Measurements from ENCODE around the gene JPH4.
"Not testable (repeated sequence)": the region's sequence is repeated elsewhere in the genome, so short reads cannot be mapped to it uniquely, and the experiment has no call there.

The JPH4 gene

DNA sequence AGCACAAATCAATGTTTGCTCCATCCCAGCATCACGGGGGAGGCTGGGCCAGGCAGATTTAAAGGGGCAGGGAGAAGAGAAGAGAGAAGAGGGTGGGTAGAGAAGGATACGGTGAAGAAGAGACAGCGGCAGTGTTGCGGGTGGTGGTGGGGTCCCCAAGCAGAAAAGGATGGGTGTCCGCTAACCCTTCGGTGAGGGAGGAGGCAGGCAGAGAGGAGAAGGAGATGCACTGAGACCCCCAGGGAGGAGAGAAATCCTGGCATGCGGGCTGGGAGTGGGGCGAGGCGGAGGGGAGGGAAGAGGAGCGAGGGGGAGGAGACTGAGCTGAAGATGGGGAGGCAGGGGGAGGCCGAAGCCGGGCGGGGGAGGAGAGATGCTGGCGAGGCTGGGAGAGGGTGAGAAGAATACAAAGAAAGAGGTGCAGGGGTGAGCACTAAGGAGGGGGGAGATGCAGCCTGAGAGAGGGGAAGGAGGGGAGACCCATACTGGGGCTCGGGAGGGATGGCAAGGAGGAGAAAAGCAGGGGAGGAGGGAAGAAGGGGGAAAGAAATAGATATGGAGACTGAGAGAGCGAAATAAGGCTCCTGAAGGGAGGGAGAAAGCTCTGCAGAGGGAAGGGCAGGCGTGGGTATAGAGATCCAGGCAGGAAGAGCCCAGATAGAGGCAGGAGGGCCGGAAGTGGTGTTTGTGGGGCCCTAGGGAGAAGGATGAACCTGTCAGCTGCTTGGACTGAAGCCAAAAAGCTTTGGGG lies at the start of gene JPH4:
JPH4 (minus strand) TSS at position 231 of the 751 bp plus-strand sequence. CDS start 1,337 bp downstream, outside the sequence.
- no peak for DNase-seq

DNA sequence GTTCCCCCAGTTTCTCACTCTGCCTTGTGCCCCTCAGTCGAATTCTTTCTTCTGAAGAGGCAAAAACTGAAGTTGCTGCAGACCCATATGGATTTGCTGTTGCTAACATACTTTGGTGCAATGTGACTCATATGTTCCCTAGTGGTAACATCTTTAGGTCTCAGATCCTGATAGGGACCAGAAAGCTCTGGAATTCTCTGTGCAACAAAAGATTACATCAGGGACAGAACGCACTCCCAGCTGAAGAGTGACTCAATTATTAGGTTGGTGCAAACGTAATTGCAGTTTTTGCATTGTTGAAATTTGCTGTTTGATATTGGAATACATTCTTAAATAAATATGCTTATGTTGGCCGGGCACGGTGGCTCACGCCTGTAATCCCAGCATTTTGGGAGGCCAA lies 49.4 kb upstream of the JPH4 start:
- no peak for DNase-seq

DNA sequence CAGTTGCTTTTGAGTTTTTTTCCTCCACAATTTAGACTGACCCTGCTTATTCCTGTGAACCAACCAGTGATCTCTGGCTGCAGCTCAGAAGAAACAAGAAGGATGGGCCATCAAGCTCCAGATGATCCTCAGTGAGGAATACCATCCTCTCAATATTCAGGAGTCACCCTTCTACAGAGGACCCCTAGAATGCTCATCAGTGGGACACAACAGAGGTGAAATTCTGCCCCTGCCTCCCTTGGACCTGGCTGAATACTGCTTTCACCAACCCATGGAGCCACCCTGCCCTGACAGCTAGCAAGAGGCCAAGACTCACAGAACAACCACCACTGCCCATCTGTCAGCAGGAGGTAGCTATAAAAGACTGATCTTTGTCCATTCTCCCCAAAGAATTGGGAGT lies 48.4 kb upstream of the JPH4 start:
- DNase-seq, result no peak

DNA sequence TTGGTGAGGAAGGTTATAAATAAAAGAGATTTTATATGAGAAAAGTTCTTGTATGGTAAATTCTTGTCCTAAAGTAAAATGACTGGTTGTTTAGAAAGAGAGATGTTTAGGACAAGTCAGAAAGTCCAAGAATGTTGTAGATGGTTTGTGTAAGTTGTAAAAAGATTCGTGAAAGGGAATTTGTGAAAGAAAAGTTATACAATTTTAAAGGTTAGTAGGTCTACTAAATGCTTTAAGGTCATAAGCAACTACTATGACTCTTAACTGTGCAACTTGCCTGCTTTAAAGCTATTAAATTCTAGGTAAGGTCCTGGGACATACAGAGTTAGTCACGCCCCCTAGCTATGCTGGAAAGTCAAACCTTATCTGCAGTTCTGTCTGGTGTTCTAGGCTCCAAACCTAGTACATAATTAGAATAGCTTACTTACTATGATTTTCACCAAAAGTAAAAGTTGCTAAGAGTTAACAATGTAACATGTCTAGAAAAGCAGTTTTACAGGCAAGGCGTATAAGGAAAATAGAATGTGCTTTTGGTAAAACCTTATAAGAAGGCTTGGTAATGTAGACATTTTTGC lies 46.3 kb upstream of the JPH4 start:
- DNase-seq, result no peak

DNA sequence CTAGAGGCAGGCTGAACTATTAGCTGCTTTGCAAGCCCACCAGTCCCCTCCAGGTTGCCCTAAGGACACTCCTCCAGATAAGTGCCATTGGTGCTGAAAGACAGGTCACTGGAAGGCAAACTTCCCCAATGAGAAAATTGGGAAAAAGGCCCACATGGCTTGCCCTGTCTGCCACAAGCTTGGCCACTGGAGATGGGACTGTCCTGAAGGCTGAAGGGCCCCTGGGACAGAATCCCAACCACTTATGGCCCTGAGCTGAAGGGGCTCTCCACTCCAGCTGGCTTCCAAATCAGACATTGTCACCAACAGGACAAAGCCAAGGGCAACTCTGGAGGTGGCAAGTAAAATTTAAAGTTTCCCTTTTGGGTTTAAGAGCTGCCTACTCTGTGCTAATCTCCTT lies 45.4 kb upstream of the JPH4 start:
- no peak for DNase-seq

DNA sequence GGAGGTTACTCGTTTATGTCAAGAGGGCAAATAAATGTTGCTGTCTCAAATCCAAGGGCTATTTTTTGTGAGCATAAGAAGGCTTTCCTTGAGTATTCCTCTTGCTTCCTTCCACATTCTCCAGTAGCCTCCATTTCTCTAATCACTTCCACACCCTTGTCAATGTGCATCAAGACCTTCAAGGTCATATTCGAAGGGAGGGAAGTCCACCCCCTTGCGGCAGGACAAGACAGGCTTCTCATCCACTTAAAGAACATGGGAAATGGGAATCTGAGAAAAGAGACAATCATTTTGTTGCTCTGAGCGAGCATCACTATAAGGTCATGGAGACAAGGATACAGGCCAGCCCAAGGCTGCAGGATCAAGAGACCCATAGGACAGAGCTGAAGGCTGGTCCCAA lies 44.4 kb upstream of the JPH4 start:
- no peak for DNase-seq

DNA sequence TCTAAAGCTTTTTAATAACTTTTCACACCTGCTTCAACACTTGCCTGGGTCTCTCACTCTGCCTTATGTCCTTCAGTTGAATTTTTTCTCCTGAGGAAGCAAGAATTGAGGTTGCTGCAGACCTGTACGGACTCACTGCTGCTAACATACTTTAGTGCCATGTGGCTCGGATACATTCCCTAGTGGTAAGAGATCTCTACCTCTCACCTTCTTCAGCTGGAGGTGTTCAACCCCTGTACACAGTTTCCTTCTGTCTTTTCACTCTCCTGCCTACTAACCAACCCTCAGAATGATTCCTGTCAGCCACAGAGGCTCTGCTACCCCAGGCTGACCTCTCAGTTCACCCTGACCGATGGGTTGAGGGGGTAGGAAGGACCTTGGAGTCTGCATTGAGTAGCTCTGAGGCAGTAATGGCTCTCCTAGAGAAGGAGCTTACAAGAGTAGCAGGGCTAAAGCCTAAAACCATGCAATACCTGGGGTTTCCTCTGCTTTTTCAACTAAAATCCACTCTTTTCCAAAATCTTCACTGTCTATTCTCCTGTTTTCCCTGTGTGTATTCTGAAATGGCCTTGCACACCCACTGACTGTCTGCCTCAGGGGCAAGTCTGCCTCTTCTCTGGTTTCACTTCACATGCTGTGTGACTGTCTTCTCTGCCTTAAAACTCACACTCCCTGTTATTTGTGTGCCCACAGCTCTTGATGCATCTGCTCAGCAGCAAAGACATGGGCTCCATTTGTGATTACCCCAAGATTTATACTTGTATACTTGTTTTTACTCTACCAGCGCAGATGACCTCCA lies 43.5 kb upstream of the JPH4 start:
- no peak for DNase-seq

DNA sequence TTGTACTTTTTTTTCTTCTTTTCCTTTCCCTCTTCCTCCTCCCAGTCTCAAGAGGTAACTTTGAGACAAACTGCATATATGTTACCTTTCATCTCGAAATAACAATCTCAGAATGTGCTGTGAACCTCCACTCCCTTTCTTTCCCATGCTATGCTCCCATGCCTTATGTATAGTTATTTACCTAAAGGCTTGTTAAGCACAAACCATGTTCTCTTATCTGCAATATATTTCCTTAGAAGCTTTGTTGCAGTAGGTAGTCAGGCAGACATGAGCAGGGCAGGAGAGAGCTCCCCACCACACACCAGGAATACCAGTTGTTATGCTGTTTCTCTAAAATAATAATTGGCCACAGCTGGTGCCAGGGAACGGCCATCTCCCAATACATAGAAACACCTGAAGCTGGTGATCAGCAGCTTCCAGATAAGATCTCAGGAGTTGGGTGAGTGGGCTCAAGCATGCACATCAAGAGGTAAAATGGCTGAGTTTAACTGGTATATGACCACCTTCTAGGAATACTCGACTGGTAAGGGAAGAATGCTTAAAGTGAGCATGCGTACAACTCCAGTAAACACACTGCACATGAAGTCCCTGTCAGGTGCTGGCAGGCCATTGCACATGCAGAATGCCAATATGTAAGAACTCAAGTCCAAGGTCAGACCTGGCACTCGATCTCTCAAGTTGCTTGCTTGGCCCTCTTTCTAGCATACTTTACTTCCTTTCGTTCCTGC lies 42.8 kb upstream of the JPH4 start:
- DNase-seq, result no peak

DNA sequence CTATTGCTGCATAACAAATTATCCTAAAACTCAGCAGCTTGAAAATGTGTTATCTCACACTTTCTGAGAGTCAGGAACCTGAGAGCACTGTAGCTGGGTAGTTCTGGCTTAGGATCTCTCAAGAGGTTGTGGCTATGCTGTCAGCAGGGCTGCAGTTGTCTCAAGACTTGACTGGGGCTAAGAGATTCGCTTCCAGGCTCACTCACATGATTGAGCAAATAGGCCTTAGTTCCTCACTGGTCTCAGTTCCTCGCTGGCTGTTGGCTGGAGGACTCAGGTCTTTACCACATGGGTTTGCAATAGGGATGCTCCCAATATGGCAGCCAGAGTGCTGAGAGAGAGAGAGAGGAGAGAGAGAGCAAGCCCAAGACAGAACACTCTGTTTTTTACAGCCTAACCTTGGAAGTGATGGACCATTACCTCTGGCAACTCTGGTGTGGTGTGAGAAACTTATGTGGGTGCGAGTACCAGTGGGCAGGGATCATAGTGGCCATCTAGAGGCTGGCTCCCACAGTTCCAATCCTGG lies 41.6 kb upstream of the JPH4 start:
- no peak for DNase-seq

DNA sequence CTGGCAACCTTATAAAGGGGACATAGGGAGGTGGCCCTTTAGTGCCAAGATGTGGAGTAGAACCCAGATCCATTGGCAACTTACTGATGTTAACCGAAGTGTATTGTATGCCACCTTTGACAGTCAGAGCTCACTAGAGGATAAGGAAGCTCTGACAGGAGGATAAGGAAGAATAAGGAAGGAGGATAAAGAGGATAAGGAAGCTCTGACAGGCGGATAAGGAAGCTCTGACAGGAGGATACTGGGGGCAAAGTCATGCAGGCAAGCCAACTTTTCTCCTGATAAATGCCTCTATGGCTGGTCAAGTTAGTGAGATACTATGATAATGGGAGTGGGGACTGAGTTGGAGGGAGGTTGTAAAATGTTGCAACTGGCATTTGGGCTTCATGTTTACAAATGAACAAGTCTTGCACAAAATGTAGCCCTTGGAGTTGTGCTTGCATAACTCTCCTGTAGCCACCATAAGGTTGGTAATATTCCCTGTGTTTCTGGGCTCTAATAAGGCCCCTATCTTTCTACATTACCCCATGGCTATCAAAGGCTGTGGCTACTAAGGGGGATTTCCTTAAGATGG lies 39.9 kb upstream of the JPH4 start:
- DNase-seq, result no peak

DNA sequence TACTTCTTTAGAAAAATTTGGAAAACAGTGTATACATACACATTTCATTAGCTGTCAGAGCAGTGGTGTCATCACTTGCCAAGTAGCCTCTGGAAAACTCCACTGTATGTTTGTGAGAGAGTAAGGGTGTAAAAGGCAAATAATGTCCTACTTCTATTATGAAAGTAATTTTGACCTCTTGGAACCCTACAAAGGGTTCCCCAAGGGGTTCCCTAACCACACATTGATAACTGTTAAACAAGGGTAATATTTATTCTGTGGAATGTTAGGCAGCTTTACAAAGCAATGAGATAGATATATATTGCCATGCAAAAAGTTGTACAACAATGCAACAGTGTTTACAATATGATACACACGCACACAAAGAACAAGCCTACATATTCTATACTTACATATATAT lies 38.9 kb upstream of the JPH4 start:
- DNase-seq, result no peak

DNA sequence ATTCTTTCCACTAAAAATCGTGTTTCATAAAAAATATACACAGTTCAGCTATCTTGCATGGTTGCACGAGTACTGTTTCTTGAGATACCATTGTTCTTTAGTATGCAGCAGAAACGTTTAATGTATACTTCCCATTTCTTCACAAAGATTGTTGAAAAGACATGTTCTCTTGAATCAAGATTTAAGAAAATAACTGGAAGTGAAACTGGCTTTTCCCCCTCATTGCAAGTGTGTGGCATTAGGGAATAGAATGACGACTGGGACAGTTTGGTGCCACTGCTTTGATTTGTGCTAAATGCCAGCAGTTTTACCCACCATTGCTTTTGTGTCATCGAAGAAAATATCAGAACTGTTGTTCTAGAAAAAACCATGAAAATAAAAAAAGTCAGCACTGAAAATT lies 37.3 kb upstream of the JPH4 start:
- DNase-seq, result no peak

DNA sequence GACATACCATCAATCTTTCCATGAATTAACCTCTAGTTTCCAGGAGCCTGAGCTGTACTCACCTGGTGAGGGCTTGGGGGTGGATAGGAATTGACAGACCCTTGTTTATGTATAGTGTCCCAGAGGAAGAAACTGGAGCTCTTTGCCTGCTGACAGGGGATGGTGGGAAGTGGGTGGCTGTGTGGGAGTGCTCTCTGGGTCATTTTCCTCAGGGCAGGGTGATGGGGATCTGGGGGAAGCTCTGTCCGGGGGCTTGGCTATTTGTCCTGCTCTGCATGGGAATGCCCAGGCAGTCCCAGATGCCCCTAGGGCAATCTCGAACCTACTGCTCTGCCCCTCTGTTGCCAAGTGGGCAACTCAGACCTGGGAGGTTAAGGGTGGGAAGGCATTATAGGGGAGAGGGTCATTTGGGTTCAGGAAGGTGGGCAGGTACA lies 35.8 kb upstream of the JPH4 start:
- DNase-seq, result no peak

DNA sequence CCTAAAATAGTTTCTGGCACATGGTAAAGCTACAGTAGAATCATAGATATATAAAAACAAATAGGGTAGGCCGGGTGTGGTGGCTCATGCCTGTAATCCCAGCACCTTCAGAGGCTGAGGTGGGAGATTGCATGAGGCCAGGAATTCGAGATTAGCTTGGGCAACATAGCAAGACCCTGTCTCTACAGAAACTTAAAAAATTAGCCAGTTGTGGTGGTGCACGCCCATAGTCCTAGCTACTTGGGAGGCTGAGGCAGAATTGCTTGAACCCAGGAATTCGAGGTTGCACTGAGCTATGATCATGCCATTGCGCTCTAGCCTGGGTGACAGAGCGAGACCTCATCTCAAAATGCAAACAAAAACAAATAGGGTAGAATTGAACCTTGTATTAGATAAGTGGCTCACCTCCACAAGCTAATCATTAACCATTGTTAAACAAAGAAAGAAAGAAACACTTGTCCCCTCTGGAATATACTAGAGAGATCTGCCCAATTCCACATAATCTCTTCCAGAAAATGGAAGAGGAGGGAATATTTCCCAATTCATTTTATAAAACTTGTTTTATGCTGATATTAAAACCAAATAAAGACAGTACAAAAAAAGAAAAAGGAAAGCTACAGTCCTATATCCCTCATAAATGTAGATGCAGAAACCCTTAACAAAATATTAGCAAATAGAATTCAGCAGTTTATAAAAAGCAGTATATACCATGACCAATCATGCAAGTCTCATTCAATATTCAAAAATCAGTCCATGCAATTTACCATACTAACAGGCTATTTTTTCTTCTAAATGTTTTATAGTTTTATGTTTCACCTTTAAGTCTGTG lies 34.9 kb upstream of the JPH4 start:
- DNase-seq, result no peak

DNA sequence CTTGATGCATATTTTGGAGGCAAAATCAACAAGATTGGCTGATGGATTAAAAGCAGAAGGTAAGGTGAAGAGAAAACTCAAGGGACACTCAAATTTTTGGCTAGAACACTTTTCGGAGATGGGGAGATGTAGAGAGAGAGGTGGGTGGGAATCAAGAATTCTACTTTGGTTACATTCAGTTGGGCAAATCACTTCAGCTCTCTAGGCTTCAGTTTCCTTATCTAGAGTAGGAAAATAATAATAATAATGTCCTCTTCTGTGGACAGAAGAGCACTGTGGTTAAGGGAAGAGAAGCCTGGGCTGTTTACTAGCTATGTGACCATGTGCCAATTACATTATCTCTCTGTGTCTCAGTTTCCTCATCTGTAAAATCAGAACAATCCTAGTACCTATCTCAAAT lies 34.2 kb upstream of the JPH4 start:
- no peak for DNase-seq

DNA sequence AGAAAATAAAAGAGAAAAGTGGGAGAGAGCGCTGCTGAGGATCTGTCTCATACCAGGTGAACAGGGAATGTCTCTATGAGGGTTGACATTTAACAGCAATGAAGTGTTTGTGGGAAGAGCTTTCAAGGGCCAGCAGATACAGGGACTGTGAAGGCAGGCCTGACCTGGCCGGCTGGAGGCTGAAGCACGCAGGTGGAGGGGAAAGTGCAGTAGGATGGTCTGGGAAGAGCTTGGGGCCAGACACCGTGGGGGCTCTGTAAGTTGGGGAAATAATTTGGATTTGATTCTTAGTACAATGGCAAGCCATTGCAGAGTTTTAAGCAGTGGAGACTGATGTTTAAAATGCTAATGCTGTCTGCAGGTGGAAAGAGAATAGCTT lies 33.8 kb upstream of the JPH4 start:
- no peak for DNase-seq

DNA sequence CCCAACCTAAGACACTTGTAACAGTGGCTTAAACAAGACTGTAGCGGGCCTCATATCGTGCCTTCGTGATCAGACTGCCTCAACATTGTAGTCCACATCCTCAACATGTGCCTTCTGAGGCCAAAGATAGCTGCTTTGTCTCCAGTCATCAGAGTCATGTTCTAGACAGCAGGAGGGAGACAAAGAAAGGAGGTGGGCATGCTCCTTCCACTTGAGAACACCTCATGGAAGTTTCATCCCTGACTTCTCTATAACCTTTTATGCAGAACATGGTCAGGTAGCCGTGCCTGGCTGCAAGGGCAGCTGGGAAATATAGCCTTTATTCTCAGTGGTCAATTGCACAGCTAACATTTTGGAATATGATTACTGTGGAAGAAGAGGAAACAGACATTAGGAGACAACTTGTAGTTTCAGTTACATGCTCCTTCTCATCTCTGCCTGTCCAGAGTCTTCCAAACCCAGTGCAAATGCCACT lies 32.3 kb upstream of the JPH4 start:
- no peak for DNase-seq

DNA sequence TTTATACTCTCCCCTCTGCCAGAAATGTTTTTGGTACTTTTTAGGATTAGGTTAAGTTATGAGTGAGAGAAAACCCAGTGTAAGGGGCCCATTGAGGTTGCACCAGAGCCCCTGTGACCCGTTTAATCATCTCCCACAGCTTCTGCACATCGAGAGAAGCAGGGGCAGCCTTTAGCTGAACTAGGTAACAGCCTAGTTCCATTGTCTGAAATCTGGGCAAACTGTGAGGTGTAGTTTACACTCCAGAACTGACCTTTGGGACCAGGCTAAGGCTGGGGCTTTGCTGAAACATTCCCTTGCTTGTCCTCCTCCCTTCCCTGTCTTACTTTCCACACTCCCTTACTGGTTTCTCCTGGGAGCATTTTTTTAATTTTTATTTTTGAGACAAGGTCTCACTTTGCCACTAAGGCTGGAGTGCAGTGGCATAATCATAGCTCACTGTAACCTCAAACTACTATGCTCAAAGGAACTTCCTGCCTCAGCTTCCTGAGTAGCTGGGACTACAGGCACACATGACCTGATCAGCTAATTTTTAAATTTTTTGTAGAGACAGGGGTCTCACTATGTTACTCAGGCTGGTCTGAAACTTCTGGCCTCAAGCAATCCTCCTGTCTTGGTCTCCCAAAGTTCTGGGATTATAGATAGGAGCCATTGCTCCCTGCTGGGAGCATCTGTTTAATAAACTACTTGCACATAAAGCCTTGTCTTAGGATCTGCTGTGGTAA lies 31.7 kb upstream of the JPH4 start:
- no peak for DNase-seq

DNA sequence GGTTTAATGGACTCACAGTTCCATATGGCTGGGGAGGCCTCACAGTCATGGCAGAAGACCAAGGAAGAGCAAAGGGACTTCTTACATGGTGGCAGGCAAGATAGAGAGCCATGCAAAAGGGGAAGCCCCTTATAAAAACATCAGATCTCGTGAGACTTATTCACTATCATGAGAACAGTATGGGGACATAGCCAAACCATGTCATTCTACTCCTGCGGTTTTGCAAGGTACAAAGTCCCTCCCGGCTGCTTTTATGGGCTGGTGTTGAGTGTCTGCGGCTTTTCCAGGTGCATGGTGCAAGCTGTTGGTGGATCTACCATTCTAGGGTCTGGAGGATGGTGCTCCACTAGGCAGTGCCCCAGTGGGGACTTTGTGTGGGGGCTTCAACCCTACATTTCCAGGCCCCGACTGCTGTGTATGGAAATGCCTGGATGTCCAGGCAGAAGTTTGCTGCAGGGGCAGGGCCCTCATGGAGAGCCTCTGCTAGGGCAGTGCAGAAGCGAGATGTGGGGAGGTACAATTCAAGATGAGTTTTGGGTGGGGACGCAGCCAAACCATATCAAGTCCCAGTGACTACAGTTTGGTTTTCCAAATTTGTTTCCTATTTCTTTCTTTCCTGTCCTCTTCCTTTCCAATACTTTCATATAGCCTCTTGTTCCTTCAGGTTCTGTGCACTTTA lies 31.0 kb upstream of the JPH4 start:
- DNase-seq, result not testable (repeated sequence)

DNA sequence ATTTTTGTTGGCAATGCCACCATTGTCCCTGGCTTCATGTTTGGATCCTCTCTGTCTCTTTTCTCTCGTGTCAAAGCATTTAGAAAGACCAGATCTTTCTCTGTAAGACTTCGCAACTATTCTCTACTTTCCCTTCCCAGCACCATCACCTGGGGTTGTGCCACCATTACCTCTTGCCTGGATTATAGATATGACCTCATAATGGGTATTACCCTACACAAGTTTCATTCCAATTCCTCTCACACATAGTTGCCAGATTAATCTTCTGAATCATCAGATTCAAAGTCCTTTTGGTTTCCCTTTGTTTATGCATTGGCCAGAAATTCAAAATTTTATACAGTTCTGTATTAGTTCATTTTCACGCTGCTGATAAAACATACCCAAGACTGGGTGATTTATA lies 30.4 kb upstream of the JPH4 start:
- no peak for DNase-seq

Measured in activated CD4-positive, alpha-beta T cell treated with anti-CD3 and anti-CD28 coated beads for 4 hours (primary cell).